NCI-H1105 (cell line): ENCODE data around the gene NXPH2.
"Not testable (repeated sequence)": the region's sequence is repeated elsewhere in the genome, so short reads cannot be mapped to it uniquely, and the experiment has no call there.

Experiments
- DNase-seq: peaks from one replicate; lab custom pipeline; 2025; lab: John Stamatoyannopoulos, UW

NXPH2 gene

DNA sequence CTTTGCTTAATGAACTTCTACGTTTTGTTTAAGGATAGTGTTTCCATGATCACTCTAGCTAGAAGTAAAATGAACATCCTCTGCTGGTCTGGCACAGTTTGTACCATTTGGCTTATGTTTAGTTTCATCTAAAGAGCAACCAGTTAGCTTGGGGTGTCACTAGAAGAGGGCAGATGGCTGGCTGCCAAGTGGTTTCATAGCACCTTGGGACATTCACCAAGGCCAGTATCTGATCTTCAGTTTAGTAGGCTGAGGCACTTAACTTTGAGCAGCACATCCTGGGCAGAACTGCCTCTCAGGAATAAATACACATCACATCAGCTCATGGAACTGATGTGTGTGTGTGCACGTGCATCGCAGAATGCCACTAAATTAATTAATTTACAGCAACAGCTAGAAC is 68.4 kb downstream of the NXPH2 start:
- DNase-seq, result no peak

DNA sequence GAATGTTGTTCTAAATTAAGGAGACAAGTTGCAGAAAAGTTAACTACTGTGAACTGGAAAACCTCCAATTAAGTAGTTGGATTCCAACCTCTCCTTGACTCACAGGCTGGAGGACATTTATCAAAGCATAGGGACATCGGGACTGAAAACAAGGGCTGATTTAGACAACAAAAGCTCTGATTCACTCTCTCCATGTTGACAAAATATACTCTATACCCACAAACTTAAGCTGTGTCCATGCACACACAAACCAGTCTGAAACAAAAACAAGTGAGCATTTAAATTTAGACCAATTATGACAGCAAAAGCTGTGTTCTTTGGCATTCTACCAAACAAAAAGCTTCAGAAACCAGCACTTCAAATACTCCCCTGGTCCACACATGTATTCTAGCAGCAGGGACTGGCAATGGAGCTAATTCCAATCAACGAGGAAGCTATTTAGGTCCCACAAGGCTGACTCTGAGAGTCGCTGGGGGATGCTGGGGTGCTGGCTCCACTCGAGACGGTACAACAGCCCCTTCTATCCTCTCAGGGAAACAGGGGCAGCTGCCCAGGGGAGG is 71.4 kb downstream of the NXPH2 start:
- peak; percentile 37 for DNase-seq

DNA sequence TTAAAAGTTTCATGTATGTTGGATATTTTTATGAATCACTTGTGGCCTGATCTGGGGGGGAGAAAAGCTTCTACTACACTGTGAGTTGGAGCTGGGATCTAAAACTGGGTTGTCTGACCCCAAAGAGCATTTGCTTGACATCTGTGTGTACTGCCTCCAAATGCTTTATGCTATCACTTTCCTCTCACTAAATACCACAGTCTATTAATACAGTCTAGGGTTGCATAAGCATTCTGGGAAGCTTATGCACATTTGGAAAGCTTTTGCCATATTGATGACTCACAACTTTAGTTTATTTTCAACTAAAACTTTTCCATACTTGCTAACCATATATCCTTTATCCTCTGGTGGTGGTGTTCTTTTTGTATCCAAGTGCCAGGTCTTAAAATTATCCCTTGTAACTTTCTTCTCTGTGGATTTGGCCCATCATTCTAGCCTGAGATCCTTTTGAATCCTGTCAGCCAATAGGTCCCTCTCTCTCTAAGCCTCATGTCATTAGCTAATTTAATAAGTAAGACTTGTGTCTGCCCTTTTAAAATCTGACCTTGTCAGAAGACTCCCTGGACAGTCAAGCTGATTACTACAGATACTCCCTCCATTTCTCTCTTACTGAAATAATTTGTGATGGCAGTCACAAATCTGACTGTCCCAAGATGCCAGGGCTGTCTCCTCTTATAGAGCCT is 72.7 kb downstream of the NXPH2 start:
- no peak for DNase-seq

DNA sequence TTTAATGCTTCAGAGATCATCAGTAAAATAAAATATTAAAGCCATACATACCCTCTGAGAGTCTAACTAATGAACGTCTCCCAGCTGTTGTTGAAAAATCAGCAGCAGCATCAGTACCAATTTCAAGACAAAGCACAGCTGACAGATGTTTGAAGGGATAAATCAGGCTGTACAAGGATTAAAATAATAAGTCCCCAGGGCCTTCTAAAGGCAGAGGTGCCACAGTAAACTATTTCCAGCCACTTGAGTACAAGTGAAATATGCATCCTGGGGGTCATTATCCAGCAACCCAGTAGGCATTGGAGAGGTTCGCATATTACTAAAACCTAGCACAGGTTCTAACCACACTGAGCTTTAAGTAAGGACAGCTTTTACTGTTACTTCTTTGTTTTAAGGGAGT is 76.9 kb downstream of the NXPH2 start:
- DNase-seq, result no peak

DNA sequence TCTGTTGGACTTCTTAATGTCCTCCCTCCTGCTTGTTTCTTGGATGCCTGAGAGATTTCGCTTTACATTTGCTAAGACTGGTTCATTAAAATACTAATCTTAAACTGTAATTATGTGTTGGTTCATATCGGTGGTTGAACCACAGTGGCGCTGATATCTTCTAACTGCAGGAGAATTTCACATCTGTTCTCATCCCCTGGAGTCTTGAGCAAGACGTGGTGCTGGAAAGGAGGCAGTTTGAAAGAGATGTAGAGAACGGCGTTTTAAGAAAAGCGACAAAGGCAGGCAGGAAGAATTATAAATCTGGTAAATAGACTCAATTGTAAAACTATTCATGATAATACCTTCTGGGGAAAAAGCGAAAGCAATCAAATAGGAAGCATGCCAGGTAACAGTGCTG is 79.5 kb downstream of the NXPH2 start:
- no peak for DNase-seq

DNA sequence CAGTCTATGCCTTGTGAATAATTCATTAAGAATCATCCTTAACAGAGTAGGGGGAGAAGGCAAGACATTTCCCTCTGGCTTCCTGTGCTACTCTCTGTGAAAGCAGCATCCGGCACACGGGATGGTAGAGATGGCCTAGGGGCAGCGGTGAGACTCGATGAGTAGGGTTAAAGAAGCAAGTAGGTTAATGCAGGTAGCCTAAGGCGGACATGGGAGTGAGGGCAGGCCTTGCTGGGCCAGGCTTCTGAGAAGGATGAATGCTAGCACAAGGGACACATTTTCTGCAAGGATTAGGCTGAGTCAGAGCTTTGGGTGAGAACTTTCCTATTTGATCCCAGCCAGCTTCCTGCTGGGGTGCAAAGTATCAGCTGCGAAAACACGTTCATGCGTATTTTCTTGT is 80.8 kb downstream of the NXPH2 start:
- no peak for DNase-seq

DNA sequence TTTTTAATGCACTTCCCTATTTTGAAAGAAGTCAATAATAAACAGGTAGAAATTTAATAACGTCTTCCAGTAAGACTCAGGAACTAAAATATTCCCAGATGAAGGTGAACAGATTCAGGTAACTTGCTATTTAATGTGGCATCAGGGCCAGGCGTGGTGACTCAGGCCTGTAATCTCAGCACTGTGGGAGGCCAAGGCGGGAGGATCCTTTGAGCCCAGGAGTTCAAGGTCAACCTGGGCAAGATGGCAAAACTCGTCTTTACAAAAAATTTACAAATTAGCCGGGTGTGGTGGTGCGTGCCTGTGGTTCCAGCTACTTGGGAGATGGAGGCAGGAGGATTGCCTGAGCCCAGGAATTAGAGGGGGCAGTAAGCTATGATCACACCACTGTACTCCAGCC is 81.8 kb downstream of the NXPH2 start:
- no peak for DNase-seq

DNA sequence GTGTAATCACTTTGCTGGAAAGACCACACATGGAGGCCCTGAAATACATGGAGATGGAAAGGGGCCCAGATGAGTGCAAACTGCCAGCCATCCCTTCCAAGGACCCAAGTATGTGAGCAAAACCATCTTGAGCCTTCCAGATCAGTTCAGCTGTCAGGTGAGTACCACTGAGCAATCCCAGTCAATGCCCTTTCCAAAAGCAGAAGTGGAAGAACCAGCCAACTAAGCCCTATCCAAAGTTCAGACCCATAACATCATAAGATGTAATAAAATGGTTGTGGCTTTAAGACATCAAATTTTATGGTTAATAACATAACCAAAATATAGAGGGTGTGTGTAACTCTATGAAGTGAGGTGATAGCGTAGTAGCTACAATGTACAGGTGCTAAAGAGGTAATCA is 88.5 kb downstream of the NXPH2 start:
- no peak for DNase-seq

DNA sequence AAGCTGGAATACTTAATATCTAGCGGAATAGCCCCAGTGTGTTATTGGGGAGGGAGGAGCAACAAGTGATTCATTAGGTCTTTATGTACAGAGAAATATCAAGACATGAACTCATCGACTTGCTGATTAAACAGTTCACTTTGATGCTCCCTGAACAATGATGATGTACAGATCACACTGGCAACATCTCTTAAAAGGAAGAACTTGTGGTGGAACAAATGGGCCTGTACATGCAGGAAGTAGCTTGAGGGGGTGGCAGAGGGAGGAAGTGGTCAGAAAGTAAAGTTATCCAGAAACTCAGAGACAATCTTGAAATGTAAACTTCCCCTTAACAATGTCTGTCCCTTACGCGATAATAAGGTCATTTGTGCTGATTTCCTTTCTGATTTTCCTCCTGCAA is 90.5 kb downstream of the NXPH2 start:
- no peak for DNase-seq

DNA sequence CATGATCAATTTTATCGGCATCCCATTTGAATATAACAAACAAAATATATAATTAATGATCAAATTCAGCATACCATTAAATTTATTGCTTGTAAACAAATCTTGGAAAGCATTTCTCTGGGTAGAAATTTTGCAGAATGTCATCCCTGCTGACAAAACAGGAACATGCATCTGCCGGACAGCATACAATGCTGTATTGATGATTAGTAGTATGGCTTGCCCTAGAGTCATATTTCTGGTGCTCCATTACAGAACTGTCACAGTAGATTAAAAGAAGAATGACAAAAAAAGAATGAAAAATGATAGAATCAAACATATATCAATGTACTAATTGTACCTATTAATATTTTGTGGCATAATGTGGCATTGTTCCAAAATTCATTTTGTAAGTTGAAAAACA is 98.0 kb downstream of the NXPH2 start:
- DNase-seq, result no peak

DNA sequence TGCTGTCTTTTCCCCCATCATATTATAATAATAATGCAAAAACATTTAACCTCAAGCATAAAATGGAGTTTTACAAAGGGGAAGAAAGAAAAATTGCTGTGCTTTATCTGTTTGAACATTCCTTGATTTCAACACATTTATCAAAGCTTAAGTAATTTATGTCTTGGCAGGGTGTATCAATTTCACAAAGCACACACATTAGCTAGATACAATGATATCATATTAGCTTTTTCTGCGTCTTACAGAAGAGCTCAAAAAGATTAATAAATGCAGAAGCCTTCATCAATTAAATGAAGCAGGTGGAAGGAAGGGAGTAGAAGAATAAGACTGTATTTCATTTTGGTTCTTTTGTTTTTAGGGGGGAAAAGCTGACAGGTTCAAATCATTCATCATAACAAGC is 103.0 kb downstream of the NXPH2 start:
- DNase-seq, result no peak

DNA sequence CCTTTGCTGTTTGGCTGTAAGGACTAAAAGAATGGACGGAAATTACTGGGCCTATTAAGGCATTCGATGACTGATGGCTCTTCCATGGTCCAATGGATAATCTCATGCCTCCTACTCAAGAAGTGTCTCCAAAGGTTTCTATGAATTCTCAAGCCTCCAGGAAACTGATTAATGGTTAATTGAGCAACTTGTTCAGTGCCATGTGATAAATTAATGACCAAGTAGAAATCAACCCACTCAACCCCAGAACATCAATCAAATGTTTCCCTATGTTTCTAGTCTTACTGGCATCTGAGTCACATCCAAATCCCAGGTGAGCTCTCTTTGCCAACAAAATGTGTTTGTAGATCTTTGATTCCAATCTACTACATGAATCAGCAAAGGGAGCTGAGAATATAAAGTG is 103.6 kb downstream of the NXPH2 start:
- DNase-seq, result no peak

DNA sequence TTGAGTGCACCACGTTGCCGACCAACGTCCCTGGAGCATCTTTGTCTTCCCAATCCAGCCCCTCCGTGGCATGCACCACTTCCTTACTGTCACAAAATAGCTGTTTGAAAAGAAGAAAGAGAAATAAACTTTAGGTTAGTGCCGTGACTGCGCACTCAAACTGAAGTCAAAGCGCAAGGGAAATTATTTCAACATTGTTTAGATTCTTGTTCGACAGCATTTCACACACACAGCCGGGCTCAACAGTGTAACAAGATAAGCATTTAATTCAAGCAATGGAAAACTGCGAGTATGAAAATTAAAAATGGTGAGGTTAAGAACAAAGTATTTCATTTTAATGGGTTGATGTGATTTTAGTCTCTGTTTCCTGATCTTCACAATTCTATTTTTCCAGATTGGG is 108.6 kb downstream of the NXPH2 start:
- no peak for DNase-seq

DNA sequence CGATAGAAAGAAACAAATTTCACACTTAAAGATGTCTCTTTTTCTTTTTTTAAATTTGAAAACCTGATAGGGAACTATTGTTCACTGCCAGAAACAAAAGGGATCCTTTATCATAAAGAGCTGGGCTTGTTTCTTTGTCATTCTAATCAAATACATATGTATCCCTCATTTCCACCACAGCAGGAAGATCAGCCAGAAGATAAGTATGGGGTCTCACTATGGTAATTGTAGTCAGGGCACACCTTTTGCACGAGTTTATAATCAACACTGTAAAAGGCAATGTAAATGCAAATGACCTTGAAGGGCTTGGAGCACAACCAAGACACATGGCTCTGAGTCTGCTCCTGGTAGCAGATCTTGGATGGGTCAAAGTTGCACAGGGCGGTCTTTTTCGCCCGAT is 109.5 kb downstream of the NXPH2 start:
- no peak for DNase-seq

DNA sequence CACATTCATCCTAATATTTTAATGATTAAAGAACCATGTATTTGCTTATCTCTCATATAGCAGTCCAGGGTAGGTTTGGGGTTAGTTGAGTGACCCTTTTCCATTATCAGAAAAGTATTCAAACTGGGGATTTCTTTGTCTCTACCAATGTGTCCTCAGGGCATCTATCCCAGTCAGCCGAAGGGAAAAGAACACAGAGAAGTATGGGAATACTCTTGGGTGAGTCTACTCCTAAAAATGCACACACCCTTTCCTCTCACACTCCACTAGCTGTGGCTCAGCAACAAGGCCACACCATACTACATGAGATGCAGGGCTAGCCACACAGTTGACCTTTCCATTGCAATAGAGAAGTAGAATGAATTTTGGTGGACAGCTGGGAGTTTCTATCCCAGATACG is 114.3 kb downstream of the NXPH2 start:
- no peak for DNase-seq

DNA sequence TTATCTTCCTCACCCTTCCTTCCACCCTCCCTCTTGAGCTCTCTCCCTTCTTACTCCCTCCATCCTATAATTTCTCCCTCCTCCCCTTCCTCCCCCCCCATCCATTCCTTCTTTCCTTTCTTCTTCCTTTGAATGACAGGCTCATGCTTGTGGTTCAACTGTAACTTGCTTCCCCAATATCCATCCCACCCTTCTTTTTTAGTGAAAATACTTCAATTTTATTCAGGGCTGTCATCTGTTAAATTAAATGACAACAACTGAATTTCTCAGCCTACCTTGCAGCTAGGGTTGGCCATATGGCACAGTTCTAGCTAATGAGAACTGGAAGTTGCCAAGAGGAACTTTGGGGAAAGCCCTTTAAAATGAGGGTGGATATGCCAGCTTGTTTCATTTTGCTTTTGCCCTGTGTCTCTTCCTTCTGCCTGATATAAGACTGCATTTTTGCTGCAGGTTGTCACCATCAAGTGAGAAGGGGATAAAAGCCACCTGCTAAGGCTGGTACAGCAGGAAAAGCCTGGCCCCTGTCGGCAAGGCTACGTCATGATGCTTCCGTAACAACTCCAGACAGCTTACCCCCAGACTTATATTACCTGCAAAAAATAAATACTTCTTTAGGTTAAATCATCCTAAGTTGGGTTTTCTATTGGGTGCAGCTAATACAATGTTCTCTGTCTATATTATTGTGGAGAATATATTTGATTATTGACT is 121.8 kb downstream of the NXPH2 start:
- no peak for DNase-seq

DNA sequence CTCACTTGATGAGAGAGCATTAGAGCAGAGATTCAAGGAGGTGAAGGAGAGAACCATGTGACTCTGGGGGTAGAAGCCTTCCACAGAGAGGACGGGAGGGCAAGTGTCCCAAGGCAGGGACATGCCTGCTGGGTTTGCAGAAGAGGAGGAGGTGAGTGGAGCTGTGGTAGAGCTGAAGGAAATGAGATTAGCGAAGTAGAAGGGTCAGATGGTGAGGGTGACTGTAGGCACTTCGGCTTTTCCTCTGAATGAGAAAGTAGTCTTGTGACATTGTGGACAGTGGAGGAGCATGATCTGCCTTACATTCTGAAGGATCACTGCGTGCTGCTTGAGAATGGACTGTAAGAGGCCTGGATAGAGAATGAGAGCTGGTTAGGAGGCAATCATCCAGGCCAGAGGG is 126.0 kb downstream of the NXPH2 start:
- no peak for DNase-seq

DNA sequence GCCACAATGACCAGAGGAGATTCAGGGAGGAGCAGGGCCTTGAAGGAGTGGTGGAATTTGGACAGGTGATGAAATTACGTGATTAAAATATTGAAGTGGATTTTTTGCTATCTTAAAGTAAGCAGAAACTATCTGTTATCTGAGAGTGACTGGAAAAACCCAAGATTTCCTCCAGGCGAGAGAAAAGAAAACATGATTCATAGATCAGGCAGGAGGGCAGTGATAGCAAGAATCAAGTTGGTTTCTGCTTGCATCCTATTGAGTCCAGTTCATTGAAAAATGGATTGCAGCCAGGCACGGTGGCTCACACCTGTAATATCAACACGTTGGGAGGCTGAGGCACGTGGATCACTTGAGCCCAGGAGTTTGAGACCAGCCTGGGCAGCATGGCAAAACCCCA is 127.8 kb downstream of the NXPH2 start:
- no peak for DNase-seq

DNA sequence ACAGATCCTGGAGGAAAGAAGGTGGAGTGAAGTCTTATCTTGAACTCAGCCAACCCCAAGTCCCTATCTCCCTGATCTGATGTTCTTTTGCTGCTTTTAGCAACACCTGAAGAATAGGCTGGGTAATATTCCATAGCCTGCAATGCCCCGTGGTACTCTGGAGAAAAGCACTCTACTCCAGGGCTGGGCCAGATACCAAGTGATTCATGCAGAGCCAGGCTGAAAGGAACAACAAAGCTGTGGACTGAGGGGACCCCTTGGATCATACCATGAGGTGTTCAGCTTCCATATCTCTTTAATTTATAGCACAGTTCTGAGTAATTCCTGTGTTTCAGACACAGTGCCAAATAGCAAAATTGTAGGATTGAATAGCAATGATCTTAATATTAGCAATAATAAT is 130.6 kb downstream of the NXPH2 start:
- no peak for DNase-seq

DNA sequence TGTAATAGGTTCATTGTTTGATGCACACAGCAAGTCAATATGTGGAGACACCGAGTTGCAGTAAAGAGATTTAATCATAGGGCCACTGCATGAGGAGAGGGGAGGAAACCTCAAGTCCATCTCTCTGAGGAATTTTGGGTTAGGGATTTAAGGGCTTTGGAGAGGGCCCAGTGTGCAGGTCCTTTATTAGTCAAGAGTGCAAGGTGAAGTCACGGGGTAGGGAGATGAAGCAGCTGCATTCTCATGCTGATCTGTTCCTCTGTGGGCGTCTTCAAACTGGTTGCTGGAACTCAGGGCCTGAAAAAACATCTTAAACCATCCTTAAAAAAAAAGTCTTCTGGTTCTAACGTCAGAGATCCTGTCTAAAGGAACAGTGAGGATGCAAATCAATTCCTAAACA is 131.6 kb downstream of the NXPH2 start:
- DNase-seq, result no peak

DNA sequence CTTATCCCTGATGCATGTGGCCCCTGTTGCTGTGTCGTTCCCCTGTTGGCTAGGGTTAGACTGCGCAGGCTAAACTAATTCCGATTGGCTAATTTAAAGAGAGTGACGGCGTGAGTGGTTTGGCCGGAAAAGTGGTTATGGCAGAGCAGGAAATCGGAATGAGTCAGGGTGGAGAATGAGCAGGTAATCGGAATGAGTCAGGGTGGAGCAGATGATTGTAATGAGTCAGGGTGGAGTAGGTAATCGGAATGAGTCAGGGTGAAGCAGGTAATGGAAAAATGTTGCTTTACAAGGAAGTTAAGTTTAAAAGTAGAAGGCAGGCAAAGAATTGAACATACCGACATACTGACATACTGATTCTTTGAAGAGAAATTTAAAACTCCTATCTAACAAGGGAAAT is 135.4 kb downstream of the NXPH2 start:
- DNase-seq, result not testable (repeated sequence)

DNA sequence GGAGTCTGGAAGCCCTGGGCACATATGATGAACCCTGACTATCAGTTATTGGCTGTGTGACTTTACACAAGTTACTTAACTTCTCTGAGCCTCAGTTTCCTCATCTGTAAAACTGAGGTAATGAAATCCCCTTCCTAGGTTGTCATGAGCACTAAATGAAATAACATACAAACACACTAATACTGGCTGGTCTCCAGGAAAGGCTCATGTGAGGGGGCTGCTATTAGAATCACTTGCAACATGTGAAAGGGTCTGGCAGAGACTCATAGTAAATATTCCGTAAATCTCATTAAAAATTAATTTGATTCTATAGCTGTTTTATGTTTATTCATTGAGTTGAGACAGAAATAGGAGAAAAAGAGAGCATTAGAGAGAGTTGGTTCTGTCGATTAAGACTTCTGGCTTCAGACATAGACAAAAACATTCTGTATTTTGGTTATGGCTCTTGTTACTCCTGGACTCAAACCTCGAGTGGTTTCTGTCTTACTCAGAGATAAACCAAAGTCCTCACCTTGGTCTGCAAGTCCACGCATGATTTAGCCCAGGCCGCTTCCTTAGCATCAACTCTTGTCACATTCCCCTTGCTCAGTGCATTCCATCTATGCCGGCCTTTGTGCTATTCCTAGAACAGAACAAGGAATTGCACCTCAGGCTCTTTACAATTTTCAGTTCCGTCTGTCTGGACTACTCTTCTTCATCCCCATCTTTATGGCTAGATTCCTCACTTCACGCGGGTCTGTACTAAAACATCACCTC is 139.1 kb downstream of the NXPH2 start:
- no peak for DNase-seq

DNA sequence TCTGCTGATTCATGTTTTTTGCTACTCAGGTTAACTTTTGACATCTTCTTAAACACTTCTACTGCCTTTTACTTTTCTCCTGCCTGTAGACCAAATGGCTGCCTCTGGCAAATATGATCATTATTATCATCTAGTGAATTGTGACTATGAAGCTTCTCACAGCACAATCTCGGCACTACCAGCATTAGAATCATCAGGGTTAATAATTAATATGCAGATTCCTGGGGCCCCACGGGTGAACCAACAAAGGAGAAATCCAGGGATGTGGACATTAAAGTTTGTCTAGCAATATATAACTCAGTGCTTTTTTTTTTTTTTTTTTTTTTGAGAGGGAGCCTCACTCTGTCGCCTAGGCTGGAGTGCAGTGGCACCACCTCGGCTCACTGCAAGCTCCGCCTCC is 142.5 kb downstream of the NXPH2 start:
- no peak for DNase-seq
